Kasumi-1 (cell line): Measurements from ENCODE around the gene PLA2G12A.
A peak's percentile ranks its signal among the peaks of the same experiment; 100 is the strongest.

Experiments used
- DNase-seq, 2 experiments: peaks; one replicate each; lab custom pipeline; 2025; lab: John Stamatoyannopoulos, UW

PLA2G12A gene

GRCh38 chr4:109729117-109729717, 653 bp downstream of the PLA2G12A start:
- peak; percentile 32 to 34 for DNase-seq

GRCh38 chr4:109728385-109728784, 1.5 kb downstream of the PLA2G12A start:
- no peak for DNase-seq

GRCh38 chr4:109723110-109723509, 6.8 kb downstream of the PLA2G12A start:
- no peak for DNase-seq

- no peak for DNase-seq
These were observed 7.5 kb downstream of the PLA2G12A start for GRCh38 chr4:109722357-109722756.

GRCh38 chr4:109721033-109721432, 8.8 kb downstream of the PLA2G12A start:
- DNase-seq, result no peak

GRCh38 chr4:109719604-109720003, 10.3 kb downstream of the PLA2G12A start:
- DNase-seq, result no peak

GRCh38 chr4:109718759-109719158, 11.1 kb downstream of the PLA2G12A start:
- DNase-seq, result no peak

GRCh38 chr4:109713500-109713899, 16.4 kb downstream of the PLA2G12A start:
- DNase-seq, result no peak

- DNase-seq, result no peak
These were observed 20.9 kb downstream of the PLA2G12A start for GRCh38 chr4:109708990-109709389.

- no peak for DNase-seq
These were observed 21.4 kb downstream of the PLA2G12A start for GRCh38 chr4:109708435-109708834.

GRCh38 chr4:109703664-109704361, 26.1 kb downstream of the PLA2G12A start:
- DNase-seq, result peak; percentile 68 to 70

GRCh38 chr4:109702950-109703663, 26.8 kb downstream of the PLA2G12A start, which contains the start of gene CASP6:
TSS of gene CASP6 (minus strand) at chr4:109703445. CDS start at chr4:109703395, 50 bp downstream.
- DNase-seq, result peak; percentile 77 to 79

- peak; percentile 26 to 29 for DNase-seq
These were observed 28.1 kb downstream of the PLA2G12A start for GRCh38 chr4:109701566-109702410.

GRCh38 chr4:109699553-109700225, 30.2 kb downstream of the PLA2G12A start:
- DNase-seq, result no peak

GRCh38 chr4:109698656-109699055, 31.2 kb downstream of the PLA2G12A start:
- DNase-seq, result no peak

- no peak for DNase-seq
These were observed 38.4 kb downstream of the PLA2G12A start for GRCh38 chr4:109691411-109691920.

- no peak for DNase-seq
These were observed 39.0 kb downstream of the PLA2G12A start for GRCh38 chr4:109690690-109691410.

GRCh38 chr4:109684727-109685126, 45.1 kb downstream of the PLA2G12A start:
- no peak for DNase-seq

- no peak for DNase-seq
These were observed 46.1 kb downstream of the PLA2G12A start for GRCh38 chr4:109683621-109684253.

GRCh38 chr4:109682875-109683274, 47.0 kb downstream of the PLA2G12A start:
- DNase-seq, result no peak
